RWPE2 (cell line): ENCODE data around the gene EPHB6.

Experiments
- ATAC-seq: fragments of 200-7000 bp; cut with Tn5 transposase; 3 replicates; pipeline ENCODE4 v1.9.1; 2021; ENCODE audit warnings: low read depth
- DNase-seq: peaks from one replicate; pipeline ENCODE4 v3.0.0-alpha.2; 2020; ENCODE audit warnings: low spot score
- H3K27ac ChIP-seq: fragments of 450-650 bp; 2 replicates; pipeline ENCODE4 v1.5.1; 2017; ENCODE audit warnings: mild to moderate bottlenecking; ENCODE audit not compliant: poor library complexity, severe bottlenecking
- H3K27me3 ChIP-seq: fragments of 250-450 bp; sonication (Bioruptor Pico); 2 replicates; pipeline ENCODE4 v1.5.1; 2021; ENCODE audit warnings: mild to moderate bottlenecking, moderate library complexity; ENCODE audit not compliant: insufficient read depth, poor library complexity, severe bottlenecking
- H3K36me3 ChIP-seq: fragments of 250-450 bp; sonication (Bioruptor Pico); 2 replicates; pipeline ENCODE4 v1.5.1; 2020; ENCODE audit warnings: low read depth, mild to moderate bottlenecking, moderate library complexity
- H3K4me1 ChIP-seq: fragments of 250-450 bp; sonication (Bioruptor Pico); 2 replicates; pipeline ENCODE4 v1.5.1; 2021; ENCODE audit warnings: mild to moderate bottlenecking, moderate library complexity; ENCODE audit not compliant: insufficient read depth, poor library complexity, severe bottlenecking
- H3K4me3 ChIP-seq: fragments of 250-450 bp; sonication (Bioruptor Pico); 2 replicates; pipeline ENCODE4 v1.5.1; 2021; ENCODE audit warnings: mild to moderate bottlenecking, moderate library complexity; ENCODE audit not compliant: severe bottlenecking
- H3K9me3 ChIP-seq: fragments of 250-450 bp; sonication (Bioruptor Pico); 2 replicates; pipeline ENCODE4 v1.5.1; 2021; ENCODE audit warnings: mild to moderate bottlenecking, moderate library complexity; ENCODE audit not compliant: severe bottlenecking
- CTCF ChIP-seq: fragments of 450-650 bp; IDR thresholded peaks from one replicate; pipeline ENCODE4 v1.5.1; 2017; ENCODE audit warnings: mild to moderate bottlenecking, moderate library complexity; ENCODE audit not compliant: poor library complexity, severe bottlenecking

EPHB6 gene

GRCh38 chr7:142892951-142893350, 38.1 kb downstream of the EPHB6 start:
- ATAC-seq (no peak), DNase-seq (no peak)
- H3K4me1 ChIP-seq, result no peaks in the 10 kb centered on the region
- H3K36me3 ChIP-seq, result no peaks in the 10 kb centered on the region
- H3K9me3 ChIP-seq, result no peaks in the 10 kb centered on the region
- H3K4me3 ChIP-seq, result no peak overlapping the region
- H3K27me3 ChIP-seq, result no peaks in the 10 kb centered on the region
- no peak for TF ChIP-seq CTCF
- no peak overlapping the region for H3K27ac ChIP-seq

- Histone ChIP-seq H3K9me3 (no peaks in the 10 kb centered on the region), H3K4me1 (no peaks in the 10 kb centered on the region), H3K36me3 (no peaks in the 10 kb centered on the region), H3K27me3 (no peaks in the 10 kb centered on the region), H3K4me3 (no peak overlapping the region), H3K27ac (no peak overlapping the region)
- DNase-seq, result no peak
- no peak for TF ChIP-seq CTCF
- ATAC-seq, result no peak
These were observed 39.5 kb downstream of the EPHB6 start for GRCh38 chr7:142894112-142894984.

- ATAC-seq, result no peak
- no peak for DNase-seq
These were observed 40.2 kb downstream of the EPHB6 start for GRCh38 chr7:142894985-142895593.

GRCh38 chr7:142896151-142896550, 41.3 kb downstream of the EPHB6 start:
- H3K36me3 ChIP-seq, result no peaks in the 10 kb centered on the region
- H3K27ac ChIP-seq, result no peak overlapping the region
- no peak overlapping the region for H3K4me3 ChIP-seq
- no peaks in the 10 kb centered on the region for H3K27me3 ChIP-seq
- no peaks in the 10 kb centered on the region for H3K4me1 ChIP-seq
- no peak for TF ChIP-seq CTCF
- no peaks in the 10 kb centered on the region for H3K9me3 ChIP-seq
- no peak for DNase-seq
- no peak for ATAC-seq

More at GRCh38 chr7:142894985-142895593, 40.2 kb downstream of the EPHB6 start:
- no peaks in the 10 kb centered on the region for H3K27me3 ChIP-seq
- no peaks in the 10 kb centered on the region for H3K4me1 ChIP-seq
- no peak overlapping the region for H3K4me3 ChIP-seq
- no peak overlapping the region for H3K27ac ChIP-seq
- no peak for TF ChIP-seq CTCF
- H3K36me3 ChIP-seq, result no peaks in the 10 kb centered on the region
- H3K9me3 ChIP-seq, result no peaks in the 10 kb centered on the region
